Activated CD4-positive, alpha-beta T cell treated with anti-CD3 and anti-CD28 coated beads, Interleukin-10, Interleukin-2, amounts not matched to agents 100 ng/mL and 50 ng/mL, durations not matched to agents 16 hours and 8 hours (primary cell): Measurements from ENCODE around the gene CDH1.

Experiments used
- DNase-seq: peaks from one replicate; pipeline ENCODE4 v3.0.0-alpha.2; 2020

CDH1 gene

GRCh38 chr16:68732741-68733399 is 4.2 kb upstream of the CDH1 start:
- DNase-seq, result no peak

DNA sequence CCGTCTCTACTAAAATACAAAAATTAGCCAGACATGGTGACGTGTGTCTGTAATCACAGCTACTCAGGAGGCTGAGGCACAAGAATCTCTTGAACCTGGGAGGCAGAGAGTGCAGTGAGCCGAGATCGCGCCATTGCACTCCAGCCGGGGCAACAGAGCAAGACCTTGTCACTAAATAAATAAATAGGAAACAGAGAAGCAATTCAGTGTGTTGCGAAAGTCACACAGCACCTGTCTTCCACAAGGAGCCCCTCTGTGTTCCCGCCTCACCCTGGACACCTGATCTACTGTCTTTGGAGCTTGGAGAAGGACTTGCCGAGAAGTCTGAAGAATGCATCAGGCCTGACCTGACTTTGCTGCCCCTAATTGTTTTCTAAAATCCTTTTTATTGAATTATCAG is 3.5 kb upstream of the CDH1 start:
- DNase-seq, result no peak

GRCh38 chr16:68734782-68735181 is 2.3 kb upstream of the CDH1 start:
- DNase-seq, result no peak

DNA sequence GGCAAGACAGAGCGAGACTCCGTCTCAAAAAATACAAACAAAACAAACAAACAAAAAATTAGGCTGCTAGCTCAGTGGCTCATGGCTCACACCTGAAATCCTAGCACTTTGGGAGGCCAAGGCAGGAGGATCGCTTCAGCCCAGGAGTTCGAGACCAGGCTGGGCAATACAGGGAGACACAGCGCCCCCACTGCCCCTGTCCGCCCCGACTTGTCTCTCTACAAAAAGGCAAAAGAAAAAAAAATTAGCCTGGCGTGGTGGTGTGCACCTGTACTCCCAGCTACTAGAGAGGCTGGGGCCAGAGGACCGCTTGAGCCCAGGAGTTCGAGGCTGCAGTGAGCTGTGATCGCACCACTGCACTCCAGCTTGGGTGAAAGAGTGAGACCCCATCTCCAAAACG is 531 bp upstream of the CDH1 start:
- no peak for DNase-seq

DNA sequence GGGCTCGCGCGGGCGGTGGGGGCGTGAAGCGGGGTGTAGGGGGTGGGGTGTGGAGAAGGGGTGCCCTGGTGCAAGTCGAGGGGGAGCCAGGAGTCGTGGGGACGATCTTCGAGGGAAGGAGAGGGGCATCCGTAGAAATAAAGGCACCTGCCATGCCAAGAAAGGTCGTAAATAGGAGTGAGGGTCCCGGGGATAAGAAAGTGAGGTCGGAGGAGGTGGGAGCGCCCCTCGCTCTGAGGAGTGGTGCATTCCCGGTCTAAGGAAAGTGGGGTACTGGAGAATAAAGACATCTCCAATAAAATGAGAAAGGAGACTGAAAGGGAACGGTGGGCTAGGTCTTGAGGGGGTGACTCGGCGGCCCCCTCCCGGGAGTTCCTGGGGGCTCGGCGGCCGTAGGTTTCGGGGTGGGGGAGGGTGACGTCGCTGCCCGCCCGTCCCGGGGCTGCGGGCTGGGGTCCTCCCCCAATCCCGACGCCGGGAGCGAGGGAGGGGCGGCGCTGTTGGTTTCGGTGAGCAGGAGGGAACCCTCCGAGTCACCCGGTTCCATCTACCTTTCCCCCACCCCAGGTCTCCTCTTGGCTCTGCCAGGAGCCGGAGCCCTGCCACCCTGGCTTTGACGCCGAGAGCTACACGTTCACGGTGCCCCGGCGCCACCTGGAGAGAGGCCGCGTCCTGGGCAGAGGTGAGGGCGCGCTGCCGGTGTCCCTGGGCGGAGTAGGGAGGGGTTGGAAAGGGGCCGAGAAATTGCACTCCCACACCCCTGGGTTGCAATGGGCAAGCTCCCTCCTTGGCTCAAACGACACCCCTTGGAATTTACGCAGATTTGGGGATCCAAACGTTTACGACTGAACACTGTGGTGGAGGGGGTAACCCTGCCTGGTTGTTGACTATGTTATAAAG is 888 bp downstream of the CDH1 start:
- DNase-seq, result no peak

DNA sequence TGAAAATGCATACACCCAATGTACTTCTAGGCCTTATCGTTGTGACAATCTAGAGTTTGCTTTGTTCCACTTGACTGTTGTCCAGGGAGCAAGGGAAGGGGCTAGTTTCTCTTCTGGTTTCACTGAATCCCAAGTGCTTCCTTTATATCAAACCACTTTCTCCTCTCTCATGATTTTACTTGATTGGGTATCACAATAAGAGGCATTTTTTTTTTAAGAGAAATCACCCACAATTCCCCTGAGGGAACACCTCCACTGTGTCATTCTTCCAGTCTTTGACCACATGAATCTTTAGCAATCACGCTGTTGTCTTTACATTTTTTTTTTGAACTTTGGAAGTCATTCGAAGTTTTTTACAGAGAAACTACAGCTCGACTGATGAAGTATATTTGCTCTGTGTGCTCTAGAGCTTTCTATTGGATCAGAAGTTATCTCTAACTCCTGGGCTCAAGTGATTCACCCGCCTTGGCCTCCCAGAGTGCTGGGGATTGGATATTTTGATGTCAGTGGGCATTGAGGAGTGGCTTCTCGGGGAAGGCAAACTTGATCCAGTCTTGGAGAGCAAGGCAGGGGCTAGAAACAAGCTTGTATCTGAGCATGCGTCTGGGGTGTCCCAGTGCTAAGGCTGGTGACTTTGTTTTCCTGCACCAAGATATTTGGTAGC is 3.0 kb downstream of the CDH1 start:
- DNase-seq, result no peak

DNA sequence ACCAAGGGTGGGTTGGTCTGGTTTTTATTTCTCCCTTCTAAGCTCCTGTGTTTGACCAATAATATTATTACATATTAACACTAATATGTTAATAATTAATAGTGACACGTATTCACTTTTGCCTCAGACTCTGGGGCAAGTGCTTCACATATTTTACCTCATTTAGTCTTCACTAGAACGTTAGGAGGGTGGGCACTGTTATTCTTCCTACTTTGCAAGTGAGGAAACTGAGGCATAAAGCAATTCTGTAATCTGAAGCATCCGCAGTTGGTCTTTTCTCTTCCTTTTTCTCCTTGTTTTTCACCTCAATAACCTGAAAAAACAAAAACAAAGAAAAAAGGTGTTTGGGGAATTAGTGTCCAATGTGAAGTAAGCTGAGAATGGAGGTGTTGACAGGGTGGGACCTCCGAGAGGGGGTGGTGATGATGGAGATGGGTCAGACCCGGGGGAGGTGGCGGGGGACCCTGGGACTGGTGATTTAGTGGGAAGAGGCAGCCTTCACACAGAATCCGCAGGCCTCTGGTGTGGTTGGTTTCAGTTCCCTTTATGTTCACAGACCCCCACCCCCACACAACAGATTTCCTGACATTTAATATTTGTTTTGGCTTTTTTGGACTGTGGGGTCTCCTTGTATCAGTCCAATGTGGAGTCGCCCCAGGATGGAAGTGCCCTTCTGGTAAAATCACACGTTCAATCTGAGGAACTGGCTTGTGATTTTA is 3.7 kb downstream of the CDH1 start:
- no peak for DNase-seq

DNA sequence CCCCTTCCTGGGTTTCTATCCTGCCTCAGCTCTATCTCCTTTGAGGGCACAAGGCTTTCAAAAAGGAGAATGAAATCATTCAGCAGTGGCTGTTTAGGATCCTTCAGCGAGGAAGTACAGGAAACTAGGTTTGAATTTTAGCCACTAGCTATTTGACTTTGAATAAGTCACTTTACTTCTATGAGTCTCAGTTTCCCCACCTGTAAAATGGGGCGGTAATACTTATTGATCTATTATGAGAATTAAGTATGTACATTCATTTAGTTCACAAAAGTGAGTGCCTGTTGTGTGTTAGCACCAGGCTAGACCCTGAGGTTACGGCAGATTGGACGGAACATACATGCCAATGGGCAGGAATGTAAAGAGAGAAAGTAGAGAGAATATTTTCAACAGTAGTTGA is 6.6 kb downstream of the CDH1 start:
- no peak for DNase-seq

- no peak for DNase-seq
These were observed 7.7 kb downstream of the CDH1 start for GRCh38 chr16:68744744-68745280.

- no peak for DNase-seq
These were observed 9.9 kb downstream of the CDH1 start for GRCh38 chr16:68746951-68747350.

- DNase-seq, result no peak
These were observed 12.3 kb downstream of the CDH1 start for GRCh38 chr16:68749432-68749831.

GRCh38 chr16:68750193-68750695 is 13.2 kb downstream of the CDH1 start:
- DNase-seq, result no peak

DNA sequence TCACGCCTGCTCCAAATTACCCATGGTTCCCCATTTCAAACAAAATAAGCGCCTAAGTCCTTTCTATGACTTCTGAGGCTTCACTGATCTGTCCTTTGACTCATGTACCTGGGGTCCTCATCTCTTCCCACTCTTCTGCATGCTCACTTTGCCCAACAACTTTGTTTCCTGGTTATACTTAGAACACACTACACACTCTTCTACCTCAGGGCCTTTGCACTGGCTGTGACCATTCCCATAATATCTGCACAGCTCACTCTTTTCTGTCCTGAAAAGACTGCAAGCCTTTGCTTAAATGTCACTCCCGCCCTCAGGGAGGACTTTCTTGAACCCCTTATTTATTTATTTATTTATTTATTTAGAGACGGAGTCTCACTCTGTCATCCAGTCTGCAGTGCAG is 14.1 kb downstream of the CDH1 start:
- DNase-seq, result no peak

GRCh38 chr16:68752602-68753001 is 15.5 kb downstream of the CDH1 start:
- peak; percentile 85 for DNase-seq

- DNase-seq, result no peak
These were observed 17.1 kb downstream of the CDH1 start for GRCh38 chr16:68754084-68754792.

DNA sequence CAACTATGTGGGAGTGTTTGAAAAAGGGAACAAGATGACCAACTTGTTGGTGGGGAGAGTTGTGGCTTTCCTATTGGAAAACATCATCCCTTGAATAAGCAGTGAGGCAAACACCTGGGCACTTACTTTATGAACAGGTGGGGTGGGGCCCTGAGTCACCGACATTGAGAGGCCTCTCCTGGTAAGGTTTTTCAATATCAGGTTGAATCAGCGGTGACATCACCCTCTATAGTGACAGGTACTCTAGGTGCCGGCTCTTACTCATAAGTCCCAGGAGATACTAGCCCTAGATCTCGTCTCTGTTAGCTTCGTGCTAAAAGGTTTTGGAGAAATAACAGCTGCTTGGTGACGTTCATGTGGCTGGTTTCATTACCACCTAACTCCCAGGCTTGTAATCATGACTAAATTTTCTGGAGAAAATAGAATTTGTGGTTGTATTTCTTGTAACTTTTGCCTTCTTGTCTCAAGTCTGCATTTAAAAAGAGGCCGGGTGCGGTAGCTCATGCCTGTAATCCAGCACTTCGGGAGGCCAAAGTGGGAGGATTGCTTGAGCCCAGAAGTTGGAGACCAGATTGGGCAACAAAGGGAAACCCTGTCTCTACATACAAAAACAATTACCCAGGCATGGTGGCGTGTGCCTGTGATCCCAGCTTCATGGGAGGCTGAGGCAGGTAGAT is 19.3 kb downstream of the CDH1 start:
- DNase-seq, result peak; percentile 94

DNA sequence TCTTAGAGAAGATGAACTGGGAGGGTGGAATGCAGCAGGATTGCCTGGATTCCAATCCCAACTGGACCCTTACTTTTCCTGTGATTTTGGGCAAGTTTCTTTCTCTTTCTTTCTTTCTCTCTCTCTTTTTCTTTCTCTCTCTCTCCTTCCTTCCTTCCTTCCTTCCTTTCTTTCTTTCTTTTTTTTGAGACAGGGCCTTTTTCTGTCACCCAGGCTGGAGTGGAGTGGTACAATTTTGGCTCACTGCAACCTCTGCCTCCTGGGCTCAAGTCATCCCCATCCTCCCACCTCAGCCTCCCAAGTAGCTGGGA is 20.5 kb downstream of the CDH1 start:
- peak; percentile 34 for DNase-seq

GRCh38 chr16:68759062-68759461 is 22.0 kb downstream of the CDH1 start:
- no peak for DNase-seq

- peak; percentile 83 for DNase-seq
These were observed 23.7 kb downstream of the CDH1 start for GRCh38 chr16:68760671-68761275.

DNA sequence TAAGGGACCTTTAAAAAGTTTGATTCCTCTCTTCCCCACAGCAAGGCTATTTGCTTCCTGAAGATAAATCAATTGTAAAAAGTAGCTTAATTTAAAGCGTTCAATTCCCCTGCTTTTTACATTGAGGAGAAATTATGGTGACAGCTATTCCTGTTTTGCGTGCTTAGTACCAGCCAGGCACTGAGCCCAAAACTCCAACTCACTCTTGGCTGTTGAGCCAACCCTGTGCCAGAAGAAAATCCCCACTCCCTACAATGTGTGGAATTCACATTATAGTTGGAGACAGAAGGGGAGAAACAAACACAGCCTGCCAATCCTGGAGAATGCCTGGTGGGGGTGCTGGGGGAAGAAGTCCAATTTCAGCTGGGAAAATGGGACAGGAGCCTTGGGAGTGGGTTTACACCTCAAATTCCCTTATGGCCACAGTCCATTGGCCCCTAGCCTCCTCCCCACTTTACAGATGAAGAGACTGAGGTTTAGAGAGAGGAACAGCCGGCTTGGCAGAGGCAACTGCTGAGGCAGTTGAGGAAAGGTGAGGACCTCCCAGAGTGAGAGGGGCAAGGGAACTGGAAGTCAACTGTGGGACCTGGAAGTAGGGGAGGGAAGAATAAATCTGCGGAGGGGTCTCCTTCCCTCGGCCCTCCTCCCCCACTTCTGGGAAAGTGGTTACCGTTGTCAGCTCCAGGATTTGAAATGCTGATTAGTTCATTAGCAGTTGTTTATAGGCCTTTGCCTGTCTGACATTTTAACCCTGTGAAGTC is 26.1 kb downstream of the CDH1 start:
- no peak for DNase-seq
